ENCODE measurements around the gene TSHZ1.
"Not testable (repeated sequence)": the region's sequence is repeated elsewhere in the genome, so short reads cannot be mapped to it uniquely, and the experiment has no call there.

Gene TSHZ1

GRCh38 chr18:75179819-75180600 is 30.6 kb upstream of the TSHZ1 start:
- DNase-seq (ENCODE audit: low read depth), result no peak

DNA sequence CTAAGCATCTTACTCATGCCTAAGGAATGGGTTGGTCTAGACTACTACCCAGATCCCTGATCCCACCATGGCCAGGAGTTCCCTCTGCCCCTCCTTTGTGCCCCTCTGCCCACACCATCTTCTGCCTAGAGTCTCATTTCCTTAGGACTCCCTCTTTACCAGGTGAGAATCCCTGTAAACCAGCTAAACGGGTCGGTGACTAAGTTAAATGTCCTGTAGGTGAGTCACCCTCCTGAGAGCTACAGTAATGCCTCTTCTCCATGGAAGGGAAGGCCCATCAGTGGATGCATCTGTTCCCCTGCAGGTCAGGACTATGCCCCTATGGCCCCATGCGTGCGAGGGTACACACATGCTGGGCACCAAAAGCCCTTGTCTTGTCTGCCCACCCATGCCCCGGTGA is 27.1 kb upstream of the TSHZ1 start:
- no peak for DNase-seq (ENCODE audit: low read depth)

- no peak for DNase-seq (ENCODE audit: low read depth)
These were observed 26.6 kb upstream of the TSHZ1 start for GRCh38 chr18:75183973-75184493.

DNA sequence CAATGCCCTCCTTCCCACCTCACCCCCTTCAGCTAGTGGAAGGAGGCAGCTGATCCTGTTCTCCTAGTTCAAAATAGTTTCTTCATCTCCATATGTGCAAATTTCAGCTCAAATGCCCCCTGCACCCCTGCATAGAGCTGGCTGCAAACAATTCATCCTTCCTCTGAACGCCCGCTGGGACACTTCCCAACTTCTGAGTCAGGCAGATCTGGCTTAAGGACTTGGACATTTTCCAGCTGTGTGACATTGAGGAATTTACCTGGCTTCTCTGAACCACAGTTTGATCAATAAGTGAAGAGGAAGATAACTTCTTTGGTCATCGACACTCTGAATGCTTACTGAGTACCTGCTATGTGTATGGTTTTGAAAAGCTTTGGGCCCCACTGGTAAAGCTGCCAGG is 25.1 kb upstream of the TSHZ1 start:
- DNase-seq (ENCODE audit: low read depth), result no peak

GRCh38 chr18:75187702-75188101 is 22.9 kb upstream of the TSHZ1 start:
- DNase-seq (ENCODE audit: low read depth), result not testable (repeated sequence)

GRCh38 chr18:75189696-75190095 is 20.9 kb upstream of the TSHZ1 start:
- DNase-seq (ENCODE audit: low read depth), result no peak

GRCh38 chr18:75192899-75193298 is 17.7 kb upstream of the TSHZ1 start:
- no peak for DNase-seq (ENCODE audit: low read depth)

GRCh38 chr18:75198036-75198435 is 12.6 kb upstream of the TSHZ1 start:
- DNase-seq (ENCODE audit: low read depth), result no peak

- DNase-seq (ENCODE audit: low read depth), result no peak
These were observed 11.3 kb upstream of the TSHZ1 start for GRCh38 chr18:75199327-75199726.

GRCh38 chr18:75200071-75200470 is 10.5 kb upstream of the TSHZ1 start:
- DNase-seq (ENCODE audit: low read depth), result no peak

GRCh38 chr18:75200605-75201280 is 9.9 kb upstream of the TSHZ1 start:
- no peak for DNase-seq (ENCODE audit: low read depth)

DNA sequence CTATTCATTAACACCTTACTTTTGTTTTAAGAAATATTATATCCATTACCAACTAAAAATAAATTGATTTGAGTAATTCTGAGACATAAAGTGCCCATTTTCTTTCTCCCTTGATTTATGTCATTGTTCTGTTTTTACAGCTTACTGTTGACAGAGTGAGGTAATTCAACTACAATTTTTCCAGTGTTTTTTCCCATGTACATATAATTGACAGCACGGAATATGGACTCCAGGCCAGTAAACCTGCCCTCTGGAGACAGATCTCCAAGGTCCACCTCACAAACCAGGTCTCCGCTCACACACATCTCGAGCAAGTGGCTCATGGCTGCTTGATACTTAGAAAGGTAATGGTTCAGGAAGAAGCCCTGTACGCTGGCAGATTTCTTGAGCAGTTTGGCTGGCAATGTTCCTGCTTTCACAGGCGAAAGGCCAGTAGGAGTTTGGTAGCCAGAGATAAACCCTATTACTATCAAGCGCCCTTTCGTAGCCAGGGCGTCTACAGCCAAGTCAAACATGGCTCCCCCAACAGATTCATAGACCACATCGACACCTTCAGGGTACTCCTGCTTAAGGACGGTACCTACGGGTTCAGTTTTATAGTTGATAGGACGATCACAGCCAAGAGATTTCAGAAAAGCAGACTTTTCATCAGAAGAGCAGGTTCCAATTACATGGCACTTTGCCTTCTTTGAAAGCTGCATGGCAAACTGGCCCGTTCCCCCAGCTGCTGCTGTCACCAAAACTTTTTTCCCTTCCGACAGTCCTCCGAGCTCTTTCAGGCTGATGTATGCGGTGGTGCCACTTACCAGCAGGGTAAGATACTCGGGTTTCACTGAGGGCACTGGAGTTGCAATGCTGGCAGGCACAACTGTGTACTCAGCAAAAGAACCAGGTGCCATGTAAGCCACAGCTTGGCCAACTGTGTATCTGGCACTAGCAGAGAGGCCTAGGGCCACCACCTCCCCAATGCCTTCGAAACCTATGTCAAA is 9.0 kb upstream of the TSHZ1 start:
- DNase-seq (ENCODE audit: low read depth), result no peak

DNA sequence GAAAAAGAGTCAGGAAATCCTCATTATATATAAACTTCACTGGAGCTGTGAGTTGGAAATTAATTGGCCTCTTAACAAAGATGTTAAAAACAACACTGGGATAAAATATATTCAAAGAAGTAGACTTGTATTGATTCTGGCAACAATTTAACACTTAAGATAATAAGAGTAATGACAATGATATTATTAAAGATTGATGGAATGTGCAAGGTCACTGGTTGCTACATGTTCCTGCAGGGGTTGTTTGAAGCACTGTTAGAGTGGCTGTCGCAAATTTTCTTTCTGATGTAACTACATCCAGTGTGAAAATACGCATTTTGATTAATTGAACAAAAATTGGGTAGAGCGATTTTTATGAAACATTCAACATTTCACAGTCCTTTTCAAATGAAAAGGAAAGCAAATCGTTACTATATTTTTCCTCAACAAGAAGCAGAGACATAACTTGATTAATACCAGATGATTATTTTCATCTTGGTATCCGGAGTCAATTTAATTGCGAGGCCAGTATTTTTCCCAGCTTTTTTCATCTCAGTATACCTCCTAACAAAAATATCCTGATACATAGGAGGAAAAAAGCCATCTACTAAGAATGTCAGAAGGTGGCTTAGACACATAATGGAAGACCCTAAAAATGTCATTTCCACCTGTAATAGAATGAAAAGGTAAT is 7.8 kb upstream of the TSHZ1 start:
- no peak for DNase-seq (ENCODE audit: low read depth)

DNA sequence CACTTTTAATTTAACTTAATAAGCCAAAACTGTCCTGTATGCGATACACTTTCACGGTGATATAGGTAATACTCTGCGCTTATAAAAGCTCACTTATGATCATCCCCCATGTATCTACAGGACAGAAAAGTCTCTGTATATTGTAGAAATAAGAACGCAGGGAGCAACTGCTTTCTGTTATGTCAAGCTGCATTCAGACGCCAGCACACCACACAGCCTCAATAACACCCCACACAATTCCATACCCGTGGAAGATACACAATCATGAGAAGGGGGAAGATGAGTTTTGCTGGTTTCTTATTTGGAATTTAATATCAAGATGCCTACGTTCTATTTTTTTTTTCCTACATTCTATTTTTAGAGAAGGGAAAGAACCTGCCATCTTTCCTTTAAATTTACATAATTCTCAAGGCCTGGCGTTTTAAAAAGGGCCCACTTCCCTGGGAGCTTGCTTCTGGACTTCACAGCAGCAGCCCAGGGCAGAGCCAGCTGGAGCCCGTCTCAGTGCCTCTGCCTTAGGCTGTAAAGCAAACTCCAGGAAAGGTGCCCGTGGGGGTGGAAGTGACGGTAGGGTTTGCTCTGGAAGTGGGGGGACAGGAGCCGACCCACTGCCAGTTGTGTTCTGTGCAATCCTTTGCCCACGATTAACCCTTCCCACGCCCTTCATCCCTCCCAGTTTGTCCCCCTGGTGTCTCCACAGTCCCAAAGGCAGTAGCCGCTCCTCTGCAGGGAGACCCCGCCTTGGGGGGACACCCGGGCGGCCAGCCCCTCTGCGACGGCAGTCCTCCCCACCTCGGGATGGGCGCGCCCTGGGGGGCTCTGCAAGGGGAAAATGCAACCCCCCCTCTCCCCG is 7.0 kb upstream of the TSHZ1 start:
- no peak for DNase-seq (ENCODE audit: low read depth)

DNA sequence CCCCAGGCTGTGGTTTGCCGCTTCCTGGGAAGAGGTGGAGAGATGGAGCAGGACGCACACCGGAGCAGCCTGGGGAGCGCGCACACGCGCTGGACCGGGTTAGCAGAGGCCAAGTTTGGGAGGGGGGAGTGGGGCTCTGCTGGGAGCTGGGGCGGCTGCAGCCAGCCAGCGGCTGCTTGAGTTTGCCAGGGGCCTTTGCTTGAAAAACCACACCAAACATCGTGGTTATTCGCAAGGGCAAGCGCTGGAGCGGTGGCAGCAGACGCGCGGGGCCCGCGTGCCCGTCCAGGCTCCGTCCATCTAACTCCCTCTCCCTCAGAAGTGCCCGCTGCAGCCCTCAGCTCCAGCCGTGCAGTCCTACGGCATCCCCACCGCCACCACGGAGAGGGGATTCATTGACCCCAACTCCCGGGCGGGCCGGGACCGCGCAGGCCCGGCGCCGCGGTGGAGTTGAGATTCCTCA is 6.3 kb upstream of the TSHZ1 start:
- no peak for DNase-seq (ENCODE audit: low read depth)

- DNase-seq (ENCODE audit: low read depth), result no peak
These were observed 5.7 kb upstream of the TSHZ1 start for GRCh38 chr18:75204732-75205513.

DNA sequence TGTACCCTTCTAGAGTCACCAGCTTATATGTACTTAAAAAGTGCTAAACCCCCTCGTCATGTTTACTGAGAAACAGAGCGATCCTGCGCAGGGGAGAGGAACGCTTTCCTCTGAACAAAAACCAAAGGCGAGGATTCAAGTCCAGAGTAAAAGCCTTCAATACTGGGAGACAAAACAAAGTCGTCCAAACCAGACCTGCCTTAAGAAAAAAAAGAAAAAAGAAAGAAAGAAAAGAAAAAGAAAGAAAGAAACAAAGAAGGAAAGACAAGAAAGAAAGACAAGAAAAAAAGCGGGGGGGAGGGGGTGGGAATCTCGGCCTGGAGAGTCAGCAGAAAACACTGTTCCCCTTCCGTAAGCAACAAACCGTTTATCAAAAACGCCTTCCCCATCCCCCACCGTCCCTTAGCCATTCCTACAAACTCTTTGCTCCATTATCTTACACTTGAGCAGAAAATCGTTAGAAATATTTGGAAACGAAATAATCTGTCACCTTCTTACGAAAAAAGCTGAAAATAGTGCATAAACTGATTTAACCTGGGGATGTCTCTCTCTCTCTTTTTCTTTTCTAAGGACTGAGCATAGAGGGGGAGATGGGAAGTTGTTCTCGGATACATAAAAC is 5.0 kb upstream of the TSHZ1 start:
- DNase-seq (ENCODE audit: low read depth), result no peak

- DNase-seq (ENCODE audit: low read depth), result no peak
These were observed 3.9 kb upstream of the TSHZ1 start for GRCh38 chr18:75206452-75207309.

Data from stimulated activated CD8-positive, alpha-beta memory T cell treated with anti-CD3 and anti-CD28 coated beads, Interleukin-7, amount 100 ng/mL, for 24 hours (primary cell).